ENCODE measurements around the gene LRP2. TPM values are rescaled to one million over a fixed set of nuclear protein-coding genes. Genes with fewer than 3 reads are reported as not detected.

The LRP2 gene
- total RNA-seq, 4 donors from 2014 or later, result not detected

DNA sequence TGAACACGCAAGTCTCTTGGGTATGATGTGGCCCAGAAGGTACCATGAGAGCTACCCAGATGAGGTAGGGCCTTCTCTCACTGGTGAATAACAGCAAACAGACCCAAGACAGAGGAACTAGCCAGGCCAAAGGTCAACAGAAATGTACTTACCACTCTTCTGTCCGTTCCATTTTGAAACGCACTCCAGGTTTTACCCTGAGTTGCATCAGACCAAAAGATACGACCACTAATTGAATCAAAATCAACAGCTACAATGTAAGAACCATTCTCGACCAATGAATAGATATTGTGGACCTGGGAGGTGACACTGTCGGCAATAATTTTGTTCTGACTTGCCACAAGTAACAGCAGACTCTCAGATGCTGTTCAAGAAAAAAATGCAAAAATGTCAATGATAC, 124.4 kb downstream of the LRP2 start:
- ATAC-seq, result no peak
- no peak for DNase-seq
- Histone ChIP-seq H3K36me3 (no peaks in the 10 kb centered on the region), H3K4me3 (no peak overlapping the region), H3K27ac (no peak overlapping the region), H3K4me1 (no peaks in the 10 kb centered on the region), H3K27me3 (no peaks in the 10 kb centered on the region), H3K9me3 (no peaks in the 10 kb centered on the region)
- TF ChIP-seq, protein P1, sequence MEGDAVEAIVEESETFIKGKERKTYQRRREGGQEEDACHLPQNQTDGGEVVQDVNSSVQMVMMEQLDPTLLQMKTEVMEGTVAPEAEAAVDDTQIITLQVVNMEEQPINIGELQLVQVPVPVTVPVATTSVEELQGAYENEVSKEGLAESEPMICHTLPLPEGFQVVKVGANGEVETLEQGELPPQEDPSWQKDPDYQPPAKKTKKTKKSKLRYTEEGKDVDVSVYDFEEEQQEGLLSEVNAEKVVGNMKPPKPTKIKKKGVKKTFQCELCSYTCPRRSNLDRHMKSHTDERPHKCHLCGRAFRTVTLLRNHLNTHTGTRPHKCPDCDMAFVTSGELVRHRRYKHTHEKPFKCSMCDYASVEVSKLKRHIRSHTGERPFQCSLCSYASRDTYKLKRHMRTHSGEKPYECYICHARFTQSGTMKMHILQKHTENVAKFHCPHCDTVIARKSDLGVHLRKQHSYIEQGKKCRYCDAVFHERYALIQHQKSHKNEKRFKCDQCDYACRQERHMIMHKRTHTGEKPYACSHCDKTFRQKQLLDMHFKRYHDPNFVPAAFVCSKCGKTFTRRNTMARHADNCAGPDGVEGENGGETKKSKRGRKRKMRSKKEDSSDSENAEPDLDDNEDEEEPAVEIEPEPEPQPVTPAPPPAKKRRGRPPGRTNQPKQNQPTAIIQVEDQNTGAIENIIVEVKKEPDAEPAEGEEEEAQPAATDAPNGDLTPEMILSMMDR (IDR thresholded peaks at IDR 0.05 in 4 of 5, conservative IDR thresholded peaks at IDR 0.05 in 1 of 5), result no peak
- TF ChIP-seq POLR2A (IDR thresholded peaks at IDR 0.05), result no peak
- intact Hi-C loops (cut with DNase I; ENCODE audit: low total_unique reads), result no loop called here
- in situ Hi-C loops (cut with MboI; ENCODE audit: low sequenced_read_pairs in 4 of 4), result no loop called here

DNA sequence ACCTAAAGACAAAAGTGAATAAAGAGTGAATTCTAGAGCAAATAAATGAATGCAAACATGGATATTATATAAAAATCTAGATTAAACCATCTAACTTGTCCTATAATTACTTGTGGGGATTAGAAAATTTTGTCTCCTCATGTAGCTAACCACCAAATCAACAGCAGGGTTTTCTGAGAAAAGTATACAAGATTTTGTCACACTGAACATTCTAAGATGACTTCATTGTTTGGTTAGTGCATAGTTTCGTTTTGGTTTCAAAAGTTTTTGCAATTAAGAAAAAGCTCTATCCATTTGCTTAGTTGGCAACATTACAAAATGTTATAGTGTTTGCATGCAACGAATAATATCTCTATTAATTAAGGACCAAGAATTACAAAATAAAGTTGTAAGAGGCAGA, 125.0 kb downstream of the LRP2 start:
- TF ChIP-seq, protein P1 (IDR thresholded peaks at IDR 0.05 in 4 of 5, conservative IDR thresholded peaks at IDR 0.05 in 1 of 5), result no peak
- TF ChIP-seq POLR2A (IDR thresholded peaks at IDR 0.05), result no peak
- Histone ChIP-seq H3K9me3 (no peaks in the 10 kb centered on the region), H3K4me3 (no peak overlapping the region), H3K4me1 (no peaks in the 10 kb centered on the region), H3K27ac (no peak overlapping the region), H3K36me3 (no peaks in the 10 kb centered on the region), H3K27me3 (no peaks in the 10 kb centered on the region)
- in situ Hi-C loops (cut with MboI; ENCODE audit: low sequenced_read_pairs in 4 of 4) (no loop called here), intact Hi-C loops (cut with DNase I; ENCODE audit: low total_unique reads) (no loop called here)
- DNase-seq, result no peak
- no peak for ATAC-seq

DNA sequence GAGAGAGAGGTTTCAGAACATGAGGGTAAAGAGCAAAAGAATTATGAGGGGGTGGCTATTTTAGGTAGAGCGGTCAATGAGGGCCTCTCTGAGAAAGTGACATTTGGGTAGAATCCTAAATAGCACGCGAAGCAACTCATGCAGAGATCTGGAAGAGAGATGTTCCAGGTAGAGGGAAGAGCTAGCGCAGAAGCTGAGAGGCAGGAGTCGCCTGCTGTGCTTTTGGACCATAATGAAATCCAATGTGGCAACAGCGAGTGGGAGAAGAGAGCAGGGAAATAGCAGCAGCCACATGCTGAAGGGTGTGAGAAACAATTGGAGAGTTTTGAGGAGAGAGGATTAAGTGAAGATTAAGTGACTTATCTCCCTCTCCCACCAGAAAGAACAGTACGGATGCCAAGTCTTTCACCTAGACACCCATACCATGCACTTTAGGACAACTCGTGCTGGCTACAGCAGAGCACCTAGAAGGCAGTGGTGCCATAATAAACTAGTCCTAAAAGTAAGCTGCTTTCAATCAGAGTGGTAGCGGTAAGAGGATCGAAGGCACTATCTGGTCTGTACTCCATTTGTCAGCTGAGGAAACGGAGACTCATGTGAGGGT, 129.7 kb downstream of the LRP2 start:
- no peak for TF ChIP-seq POLR2A (IDR thresholded peaks at IDR 0.05)
- TF ChIP-seq, protein P1 (IDR thresholded peaks at IDR 0.05 in 4 of 5, conservative IDR thresholded peaks at IDR 0.05 in 1 of 5), result no peak
- ATAC-seq (no peak), DNase-seq (no peak)
- H3K36me3 ChIP-seq, result no peaks in the 10 kb centered on the region
- H3K4me1 ChIP-seq, result no peaks in the 10 kb centered on the region
- intact Hi-C loops (cut with DNase I; ENCODE audit: low total_unique reads), result no loop called here
- no peaks in the 10 kb centered on the region for H3K9me3 ChIP-seq
- in situ Hi-C loops (cut with MboI; ENCODE audit: low sequenced_read_pairs in 4 of 4), result no loop called here
- no peaks in the 10 kb centered on the region for H3K27me3 ChIP-seq
- H3K27ac ChIP-seq, result no peak overlapping the region
- no peak overlapping the region for H3K4me3 ChIP-seq

DNA sequence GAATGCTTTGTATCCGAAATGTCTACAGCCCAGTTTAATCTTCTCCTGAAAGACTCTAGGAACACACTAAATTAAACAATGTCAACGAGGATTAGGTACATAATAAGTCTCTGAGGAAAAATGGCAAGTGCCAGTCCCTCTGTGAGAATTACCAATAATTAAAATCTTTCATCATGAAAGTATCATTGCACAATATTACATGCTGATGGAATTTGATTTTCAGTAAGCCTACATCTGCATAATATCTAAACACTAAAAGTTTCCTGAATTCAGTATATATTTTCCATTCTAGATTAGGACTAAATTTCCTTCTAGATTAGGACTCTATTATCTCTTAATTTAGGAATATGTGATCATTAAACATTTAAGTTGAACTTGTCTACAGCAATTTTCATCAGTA, 132.1 kb downstream of the LRP2 start:
- intact Hi-C loops (cut with DNase I; ENCODE audit: low total_unique reads), result no loop called here
- DNase-seq, result no peak
- Histone ChIP-seq H3K27ac (no peak overlapping the region), H3K36me3 (no peaks in the 10 kb centered on the region), H3K27me3 (no peaks in the 10 kb centered on the region), H3K9me3 (no peaks in the 10 kb centered on the region), H3K4me3 (no peak overlapping the region), H3K4me1 (no peaks in the 10 kb centered on the region)
- ATAC-seq, result no peak
- in situ Hi-C loops (cut with MboI; ENCODE audit: low sequenced_read_pairs in 4 of 4), result no loop called here
- TF ChIP-seq POLR2A (IDR thresholded peaks at IDR 0.05), result no peak
- TF ChIP-seq, protein P1 (IDR thresholded peaks at IDR 0.05 in 4 of 5, conservative IDR thresholded peaks at IDR 0.05 in 1 of 5), result no peak

DNA sequence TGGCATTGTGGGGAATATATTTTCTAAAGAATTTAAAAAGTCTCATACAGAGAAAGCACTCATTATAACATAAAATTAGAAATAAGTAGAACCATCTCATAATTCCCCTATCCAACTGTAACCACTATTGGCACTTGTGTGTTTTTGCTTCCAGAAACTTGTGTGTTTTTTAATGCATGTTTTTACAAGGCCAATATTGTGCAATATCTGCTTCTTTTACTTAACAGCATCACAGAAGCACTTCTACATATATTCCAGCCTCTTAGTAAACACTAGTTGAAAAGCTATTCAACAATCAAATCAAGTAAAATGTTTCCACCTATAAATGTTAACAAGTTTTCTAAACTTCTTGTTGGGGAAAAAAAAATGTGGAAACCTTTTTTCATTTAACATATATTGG, 132.7 kb downstream of the LRP2 start:
- TF ChIP-seq POLR2A (IDR thresholded peaks at IDR 0.05), result no peak
- TF ChIP-seq, protein P1 (IDR thresholded peaks at IDR 0.05 in 4 of 5, conservative IDR thresholded peaks at IDR 0.05 in 1 of 5), result no peak
- H3K36me3 ChIP-seq, result no peaks in the 10 kb centered on the region
- no peak overlapping the region for H3K4me3 ChIP-seq
- in situ Hi-C loops (cut with MboI; ENCODE audit: low sequenced_read_pairs in 4 of 4) (no loop called here), intact Hi-C loops (cut with DNase I; ENCODE audit: low total_unique reads) (no loop called here)
- DNase-seq, result no peak
- no peaks in the 10 kb centered on the region for H3K4me1 ChIP-seq
- no peaks in the 10 kb centered on the region for H3K27me3 ChIP-seq
- H3K27ac ChIP-seq, result no peak overlapping the region
- no peak for ATAC-seq
- no peaks in the 10 kb centered on the region for H3K9me3 ChIP-seq
